ENCODE data around the gene RBM5. TPM values are rescaled to one million over a fixed set of nuclear protein-coding genes. Genes with fewer than 3 reads are reported as not detected.

RBM5 gene
- total RNA-seq, 2 donors from 2014 or later: 217 to 301 TPM

DNA sequence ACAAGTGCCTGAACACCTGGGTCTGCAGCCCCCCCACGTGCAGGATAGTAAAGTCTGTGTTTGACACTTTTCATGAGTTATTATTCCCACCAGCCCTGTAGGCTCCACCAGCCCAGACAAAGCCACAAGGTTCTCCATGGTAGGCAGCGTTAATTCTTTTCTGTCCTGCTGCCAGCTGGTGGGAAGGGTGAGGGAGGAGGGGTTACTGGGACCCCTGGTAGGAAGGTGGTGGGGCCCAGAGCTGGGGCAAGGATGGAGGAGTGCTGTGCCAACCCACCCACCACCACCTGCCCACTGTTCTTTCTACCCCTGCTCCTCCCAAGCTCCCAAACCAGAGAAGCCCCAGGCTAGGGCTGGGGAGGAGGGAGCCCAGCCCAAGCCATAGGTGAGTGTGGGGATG is 45.6 kb downstream of the RBM5 start:
- TF ChIP-seq, protein P1, sequence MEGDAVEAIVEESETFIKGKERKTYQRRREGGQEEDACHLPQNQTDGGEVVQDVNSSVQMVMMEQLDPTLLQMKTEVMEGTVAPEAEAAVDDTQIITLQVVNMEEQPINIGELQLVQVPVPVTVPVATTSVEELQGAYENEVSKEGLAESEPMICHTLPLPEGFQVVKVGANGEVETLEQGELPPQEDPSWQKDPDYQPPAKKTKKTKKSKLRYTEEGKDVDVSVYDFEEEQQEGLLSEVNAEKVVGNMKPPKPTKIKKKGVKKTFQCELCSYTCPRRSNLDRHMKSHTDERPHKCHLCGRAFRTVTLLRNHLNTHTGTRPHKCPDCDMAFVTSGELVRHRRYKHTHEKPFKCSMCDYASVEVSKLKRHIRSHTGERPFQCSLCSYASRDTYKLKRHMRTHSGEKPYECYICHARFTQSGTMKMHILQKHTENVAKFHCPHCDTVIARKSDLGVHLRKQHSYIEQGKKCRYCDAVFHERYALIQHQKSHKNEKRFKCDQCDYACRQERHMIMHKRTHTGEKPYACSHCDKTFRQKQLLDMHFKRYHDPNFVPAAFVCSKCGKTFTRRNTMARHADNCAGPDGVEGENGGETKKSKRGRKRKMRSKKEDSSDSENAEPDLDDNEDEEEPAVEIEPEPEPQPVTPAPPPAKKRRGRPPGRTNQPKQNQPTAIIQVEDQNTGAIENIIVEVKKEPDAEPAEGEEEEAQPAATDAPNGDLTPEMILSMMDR (IDR thresholded peaks at IDR 0.05): no peak
- H3K36me3 ChIP-seq: no peaks in the 10 kb centered on the region
- DNase-seq (ENCODE audit: low spot score) (no peak), ATAC-seq (ENCODE audit: insufficient number of reproducible peaks, low FRiP score, low read depth) (no peak)
- H3K27me3 ChIP-seq (replicated peaks; ENCODE audit: insufficient read depth): no peaks in the 10 kb centered on the region
- no peak overlapping the region for H3K27ac ChIP-seq
- peaks cover 3 to 21% of the 10 kb centered on the region in 2 donors for H3K4me1 ChIP-seq (ENCODE audit: control insufficient read depth in 1 of 2, low read depth in 2 of 2)
- no peaks in the 10 kb centered on the region for H3K9me3 ChIP-seq
- H3K4me3 ChIP-seq: no peak overlapping the region

DNA sequence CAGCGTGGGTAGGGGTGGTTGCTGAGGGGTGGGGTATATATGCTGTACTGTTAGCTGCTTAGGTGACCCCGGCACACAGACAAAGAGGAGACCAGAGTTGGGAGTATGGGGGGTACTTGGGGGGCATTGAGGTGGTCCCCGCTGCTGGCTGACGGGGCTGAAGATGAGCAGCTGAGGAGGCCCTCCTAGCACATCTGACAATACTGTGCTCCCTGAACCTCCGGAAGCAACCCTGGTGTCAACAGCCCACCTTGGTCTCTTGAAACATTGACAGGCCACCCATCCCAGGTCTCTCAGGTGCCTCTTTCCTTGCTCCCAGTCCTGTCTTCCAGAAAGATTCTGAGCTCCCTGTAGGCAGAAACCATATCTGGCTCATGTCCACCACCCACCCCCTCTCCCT is 47.2 kb downstream of the RBM5 start:
- H3K36me3 ChIP-seq: no peaks in the 10 kb centered on the region
- TF ChIP-seq, protein P1 (IDR thresholded peaks at IDR 0.05): no peak
- H3K4me1 ChIP-seq (ENCODE audit: control insufficient read depth in 1 of 2, low read depth in 2 of 2): peaks cover 3 to 21% of the 10 kb centered on the region in 2 donors
- DNase-seq (ENCODE audit: low spot score) (no peak), ATAC-seq (ENCODE audit: insufficient number of reproducible peaks, low FRiP score, low read depth) (no peak)
- no peaks in the 10 kb centered on the region for H3K9me3 ChIP-seq
- no peak overlapping the region for H3K27ac ChIP-seq
- H3K4me3 ChIP-seq: no peak overlapping the region
- H3K27me3 ChIP-seq (replicated peaks; ENCODE audit: insufficient read depth): no peaks in the 10 kb centered on the region

GRCh38 chr3:50136714-50137405 is 48.1 kb downstream of the RBM5 start:
- H3K4me1 ChIP-seq (ENCODE audit: control insufficient read depth in 1 of 2, low read depth in 2 of 2): peaks cover 3 to 21% of the 10 kb centered on the region in 2 donors
- H3K27ac ChIP-seq: no peak overlapping the region
- TF ChIP-seq, protein P1 (IDR thresholded peaks at IDR 0.05): no peak
- H3K36me3 ChIP-seq: no peaks in the 10 kb centered on the region
- DNase-seq (ENCODE audit: low spot score) (no peak), ATAC-seq (ENCODE audit: insufficient number of reproducible peaks, low FRiP score, low read depth) (no peak)
- H3K4me3 ChIP-seq: no peak overlapping the region
- no peaks in the 10 kb centered on the region for H3K27me3 ChIP-seq (replicated peaks; ENCODE audit: insufficient read depth)
- H3K9me3 ChIP-seq: no peaks in the 10 kb centered on the region

DNA sequence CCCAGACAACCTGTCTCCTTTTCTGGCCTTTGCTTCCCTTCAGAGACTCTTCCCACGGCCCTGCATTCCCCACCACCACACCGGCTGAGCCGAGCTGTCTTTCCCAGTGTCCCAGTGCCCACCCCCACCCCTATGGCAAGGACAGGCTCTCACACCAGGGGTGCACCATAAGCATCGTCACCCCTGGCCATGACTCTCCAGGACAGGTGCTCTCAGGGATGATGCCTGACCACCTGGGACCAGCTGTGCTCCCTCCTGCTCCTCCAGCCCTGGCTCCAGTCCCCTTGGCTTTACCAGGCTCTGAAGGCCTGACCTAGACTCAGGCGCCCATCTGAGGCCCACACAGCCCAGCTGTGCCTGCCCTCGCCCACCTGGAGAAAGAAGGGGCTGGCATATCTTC is 48.8 kb downstream of the RBM5 start:
- no peak for ATAC-seq (ENCODE audit: insufficient number of reproducible peaks, low FRiP score, low read depth)
- H3K4me1 ChIP-seq (ENCODE audit: control insufficient read depth in 1 of 2, low read depth in 2 of 2): peaks cover 3 to 21% of the 10 kb centered on the region in 2 donors
- no peak overlapping the region for H3K27ac ChIP-seq
- H3K4me3 ChIP-seq: no peak overlapping the region
- TF ChIP-seq, protein P1 (IDR thresholded peaks at IDR 0.05): no peak
- H3K27me3 ChIP-seq (replicated peaks; ENCODE audit: insufficient read depth): no peaks in the 10 kb centered on the region
- H3K36me3 ChIP-seq: no peaks in the 10 kb centered on the region
- H3K9me3 ChIP-seq: no peaks in the 10 kb centered on the region
- no peak for DNase-seq (ENCODE audit: low spot score)

- DNase-seq (ENCODE audit: low spot score) (no peak), ATAC-seq (ENCODE audit: insufficient number of reproducible peaks, low FRiP score, low read depth) (no peak)
- TF ChIP-seq, protein P1 (IDR thresholded peaks at IDR 0.05): no peak
- peaks cover 3 to 21% of the 10 kb centered on the region in 2 donors for H3K4me1 ChIP-seq (ENCODE audit: control insufficient read depth in 1 of 2, low read depth in 2 of 2)
- H3K9me3 ChIP-seq: no peaks in the 10 kb centered on the region
- no peak overlapping the region for H3K4me3 ChIP-seq
- no peaks in the 10 kb centered on the region for H3K27me3 ChIP-seq (replicated peaks; ENCODE audit: insufficient read depth)
- H3K27ac ChIP-seq: no peak overlapping the region
- H3K36me3 ChIP-seq: no peaks in the 10 kb centered on the region
These were observed 49.8 kb downstream of the RBM5 start for GRCh38 chr3:50138266-50139200.
